ENCODE measurements around the gene SLC35G2.

DNA sequence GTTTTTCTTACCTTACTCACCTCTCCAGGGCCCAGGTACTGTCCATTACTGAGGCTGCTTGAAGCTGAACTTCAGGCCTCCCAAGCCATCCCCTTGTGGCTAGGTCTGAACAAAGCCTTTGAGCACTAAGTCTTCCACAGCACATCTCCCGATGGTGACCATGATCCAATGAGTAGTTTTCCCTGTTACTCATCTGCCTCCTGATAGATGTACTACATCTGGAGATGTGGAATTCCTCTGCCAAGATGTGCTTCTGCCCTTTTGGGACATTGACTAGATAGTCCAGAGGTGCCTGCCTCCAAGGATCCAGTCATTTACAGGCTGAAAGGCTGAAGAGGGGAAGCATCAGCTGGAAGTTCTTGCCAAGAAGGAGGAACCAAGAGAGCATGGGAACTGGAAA is 28.9 kb upstream of the SLC35G2 start:
- TF ChIP-seq POLR2AphosphoS5 (IDR thresholded peaks at IDR 0.05; ENCODE audit: low read depth, low read length) (no peak), POLR2A (IDR thresholded peaks at IDR 0.05; ENCODE audit: low read depth, low read length) (no peak), PAX5 (IDR thresholded peaks at IDR 0.05; ENCODE audit: insufficient read depth, low read length, severe bottlenecking) (no peak), SPI1 (IDR thresholded peaks at IDR 0.05; ENCODE audit: low read depth, low read length) (no peak)

Data from GM12891 (cell line).